GM12878 (cell line): ENCODE results near the gene UBE2J2. TPM values are rescaled to one million over a fixed set of nuclear protein-coding genes. Genes with fewer than 3 reads are reported as not detected.

Experiments used
- ATF2 ChIP-seq: IDR thresholded peaks from 2 replicates; pipeline ENCODE4 v1.6.1; 2012; ENCODE audit warnings: low read length, inconsistent platforms
- BACH1 ChIP-seq: fragments of 450-650 bp; IDR thresholded peaks from 2 replicates; pipeline ENCODE4 v1.6.1; 2017; ENCODE audit warnings: mild to moderate bottlenecking, borderline replicate concordance
- CEBPZ ChIP-seq: fragments of 150-350 bp; IDR thresholded peaks from 2 replicates; pipeline ENCODE4 v1.6.1; 2016; ENCODE audit warnings: low read depth, low read length
- CTCF ChIP-seq, 3 experiments: IDR thresholded peaks in 2 of 3; conservative IDR thresholded peaks in 1 of 3; 2 replicates each; pipeline ENCODE4 v1.5.1; 2011; ENCODE audit warnings: low read depth in 3 of 3, low read length in 3 of 3, mild to moderate bottlenecking in 3 of 3, control low read depth in 2 of 3, moderate library complexity in 2 of 3, inconsistent platforms in 1 of 3, mixed read lengths in 1 of 3; ENCODE audit not compliant: control insufficient read depth in 2 of 3, insufficient read depth in 1 of 3; ENCODE audit errors: extremely low read depth in 1 of 3
- CUX1 ChIP-seq: IDR thresholded peaks from 2 replicates; pipeline ENCODE4 v1.6.1; 2012; ENCODE audit warnings: improper control_type of control experiment, low read depth, low read length; ENCODE audit not compliant: insufficient replicate concordance
- GABPA ChIP-seq: IDR thresholded peaks from 2 replicates; pipeline ENCODE4 v1.6.1; 2014; ENCODE audit warnings: antibody characterized with exemption, low read depth, mild to moderate bottlenecking, inconsistent platforms
- KDM1A ChIP-seq: fragments of 200-600 bp; sonication (generic); IDR thresholded peaks from 2 replicates; pipeline ENCODE4 v1.6.1; 2016; ENCODE audit warnings: borderline replicate concordance
- MTA3 ChIP-seq: IDR thresholded peaks from 2 replicates; pipeline ENCODE4 v1.6.1; 2012; ENCODE audit warnings: low read length, inconsistent platforms, borderline replicate concordance
- NFIC ChIP-seq: IDR thresholded peaks from 2 replicates; pipeline ENCODE4 v1.6.1; 2012; ENCODE audit warnings: low read depth, mild to moderate bottlenecking, inconsistent platforms, low read length, moderate library complexity
- POU2F2 ChIP-seq: IDR thresholded peaks from 3 replicates; pipeline ENCODE4 v1.6.1; 2011; ENCODE audit warnings: low read depth, mild to moderate bottlenecking, low read length, borderline replicate concordance
- RBBP5 ChIP-seq: fragments of 200-600 bp; sonication (generic); conservative IDR thresholded peaks from 2 replicates; pipeline ENCODE4 v1.6.1; 2016
- SPI1 ChIP-seq: IDR thresholded peaks from 2 replicates; pipeline ENCODE4 v1.6.1; 2011; ENCODE audit warnings: low read depth, mild to moderate bottlenecking, low read length, moderate library complexity, borderline replicate concordance; ENCODE audit not compliant: insufficient read depth
- SREBF2 ChIP-seq: IDR thresholded peaks from 2 replicates; pipeline ENCODE4 v1.6.1; 2012; ENCODE audit warnings: mild to moderate bottlenecking, low read length
- SUPT20H ChIP-seq: IDR thresholded peaks from 2 replicates; pipeline ENCODE4 v1.6.1; 2011; ENCODE audit warnings: low read depth, mild to moderate bottlenecking, low read length, moderate library complexity, borderline replicate concordance; ENCODE audit not compliant: control insufficient read depth
- TAF1 ChIP-seq: IDR thresholded peaks from 2 replicates; pipeline ENCODE4 v1.6.1; 2011; ENCODE audit warnings: mild to moderate bottlenecking, low read depth, low read length, borderline replicate concordance
- TCF12 ChIP-seq: IDR thresholded peaks from 2 replicates; pipeline ENCODE4 v1.6.1; 2011; ENCODE audit warnings: low read depth, mild to moderate bottlenecking, low read length
- ZBED1 ChIP-seq: IDR thresholded peaks from 2 replicates; pipeline ENCODE4 v1.6.1; 2016; ENCODE audit warnings: borderline replicate concordance
- ZNF217 ChIP-seq: fragments of 450-650 bp; IDR thresholded peaks from 2 replicates; pipeline ENCODE4 v1.6.1; 2017; ENCODE audit warnings: antibody characterized with exemption, mild to moderate bottlenecking
- polyA plus RNA-seq, 11 experiments: library from polyadenylated mRNA; depleted of rRNA in 4 of 11; unstranded in 6 of 11; stranded (reverse) in 5 of 11; fragments of >200 nt; fragmentation: Nextera tagmentation in 4 of 11; fragmentation: Illumina TruSeq in 1 of 11; extraction: Ambion mirVana in 4 of 11; extraction: Trizol in 1 of 11; gene quantifications; 1 replicate in 1 of 11; 2 replicates in 10 of 11; pipeline versions ENCODE4 v1.2.1 to v1.2.3, GENCODE V29; 2011 to 2016; ENCODE audit warnings: inconsistent platforms in 2 of 11, missing spikeins in 2 of 11, low read depth in 1 of 11
- total RNA-seq, 4 experiments: library from RNA; depleted of rRNA in 3 of 4; stranded (reverse); fragments of >200 nt in 3 of 4; fragmentation: Illumina TruSeq in 1 of 4; extraction: Trizol in 1 of 4; gene quantifications; 2 replicates each; pipeline versions ENCODE4 v1.2.1 to v1.2.3, GENCODE V29; 2013 to 2021

The UBE2J2 gene
- total and polyA plus RNA-seq, 10 of the 15 experiments (the other 5 are each of a cell fraction or from before 2014, with no cell fraction given): 0.72 to 70.5 (median 49.2) TPM

GRCh38 chr1:1273512-1274298 lies at the start of gene UBE2J2 (continued):
- TF ChIP-seq CUX1: no peak
- TF ChIP-seq ATF2: no peak
- peak; percentile 71 for TF ChIP-seq BACH1
- TF ChIP-seq ZNF217: 0 out of 2 replicates have a peak, but pooled peaks have one; percentile 28
- TF ChIP-seq POU2F2: peak; percentile 72; the same call in 2 of the 3 replicates
- TF ChIP-seq TCF12: peak; percentile 76; the same call in 1 of the 2 replicates
- TF ChIP-seq NFIC: no peak
- no peak for TF ChIP-seq SREBF2
- TF ChIP-seq CEBPZ: no peak
- TF ChIP-seq TAF1: peak; percentile 58; the same call in 1 of the 2 replicates
- TF ChIP-seq SPI1: no peak
- TF ChIP-seq GABPA: peak; percentile 90
- TF ChIP-seq CTCF (IDR thresholded peaks at IDR 0.05 in 2 of 3, conservative IDR thresholded peaks at IDR 0.05 in 1 of 3; ENCODE audit: control insufficient read depth in 2 of 3, extremely low read depth in 1 of 3, insufficient read depth in 1 of 3, low read depth in 3 of 3, low read length in 3 of 3): no peak; a peak in 1 of 6 replicates
- no peak for TF ChIP-seq SUPT20H
- no peak for TF ChIP-seq RBBP5
- no peak for TF ChIP-seq ZBED1
- TF ChIP-seq KDM1A: no peak
- TF ChIP-seq MTA3: no peak
